ENCODE results near the gene GRIP1.
"Not testable (repeated sequence)": the region's sequence is repeated elsewhere in the genome, so short reads cannot be mapped to it uniquely, and the experiment has no call there.

The GRIP1 gene

DNA sequence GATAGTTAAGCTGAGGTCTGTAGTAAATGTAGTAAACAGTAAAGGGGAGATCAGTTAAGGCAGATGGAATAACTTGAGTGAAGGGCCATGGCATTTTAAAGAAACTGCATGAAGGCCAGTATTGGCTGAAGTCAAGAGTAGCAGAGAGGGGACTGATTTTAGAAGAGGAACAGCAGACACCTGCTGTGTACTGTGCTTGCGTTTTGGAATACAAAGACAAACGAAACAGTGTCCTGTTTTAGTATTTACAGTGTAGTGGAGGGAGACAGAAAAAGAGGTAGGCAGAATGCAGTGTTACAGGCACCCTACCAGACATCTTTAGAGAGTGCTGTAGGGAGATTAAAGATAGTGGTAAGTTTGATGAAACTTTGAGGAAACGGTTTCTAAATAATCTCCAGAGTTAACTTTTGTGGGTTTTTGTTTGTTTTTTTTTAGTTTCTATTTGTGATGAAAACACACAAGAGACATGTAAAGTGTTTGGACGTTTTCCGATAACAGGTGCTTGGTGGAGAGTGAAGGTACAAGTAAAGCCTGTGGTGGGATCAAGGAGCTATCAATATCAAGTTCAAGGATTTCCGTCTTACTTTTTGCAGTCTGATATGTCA lies 374.5 kb downstream of the GRIP1 start:
- no peak for DNase-seq

DNA sequence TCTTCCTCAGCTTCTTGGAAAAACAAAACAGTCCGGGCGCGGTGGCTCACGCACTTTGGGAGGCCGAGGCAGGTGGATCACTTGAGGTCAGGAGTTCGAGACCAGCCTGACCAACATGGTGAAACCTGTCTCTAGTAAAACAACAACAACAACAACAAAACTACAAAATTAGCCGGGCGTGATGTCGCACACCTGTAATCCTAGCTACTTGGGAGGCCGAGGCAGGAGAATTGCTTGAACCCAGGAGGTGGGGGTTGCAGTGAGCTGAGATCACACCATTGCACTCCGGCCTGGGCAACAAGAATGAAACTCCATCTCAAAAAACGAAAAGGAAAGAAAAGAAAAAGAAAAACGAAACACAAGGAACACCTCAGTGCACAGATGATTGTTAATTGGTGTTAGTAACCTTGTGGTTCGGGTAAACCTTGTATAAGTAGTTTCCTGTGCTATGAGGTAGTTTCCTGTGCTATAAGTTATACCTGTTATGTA lies 375.5 kb downstream of the GRIP1 start:
- not testable (repeated sequence) for DNase-seq

GRCh38 chr12:66302827-66303169 lies 376.1 kb downstream of the GRIP1 start:
- DNase-seq: no peak

GRCh38 chr12:66301944-66302826 lies 376.7 kb downstream of the GRIP1 start, which contains the start of gene HELB:
Gene HELB, plus strand, starts transcription at chr12:66302493. Its CDS starts 111 bp downstream, at chr12:66302604.
- DNase-seq: peak; percentile 90

DNA sequence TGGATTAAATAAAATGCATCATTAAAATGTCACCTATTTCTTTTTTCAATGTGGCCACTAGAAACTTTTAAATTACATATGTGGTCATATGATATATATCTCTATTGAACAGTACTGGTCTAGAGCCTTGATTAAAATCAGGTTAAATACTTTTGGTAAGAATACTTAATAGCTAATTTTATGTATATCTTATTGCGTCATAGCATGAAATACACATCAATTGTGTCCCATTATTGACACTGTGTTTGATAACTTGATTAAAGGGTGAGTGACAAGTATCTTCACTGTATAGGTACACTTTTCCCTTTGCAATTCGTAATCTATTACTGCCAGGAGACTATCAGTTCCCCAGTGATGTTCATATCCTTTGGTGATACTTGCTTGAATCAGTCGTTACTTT lies 381.0 kb downstream of the GRIP1 start:
- no peak for DNase-seq
